B cell (primary cell): ENCODE measurements around the gene NPHP4. TPM values are rescaled to one million over a fixed set of nuclear protein-coding genes. Genes with fewer than 3 reads are reported as not detected.
"Not testable (repeated sequence)": the region's sequence is repeated elsewhere in the genome, so short reads cannot be mapped to it uniquely, and the experiment has no call there.

ENCODE experiments used
- ATAC-seq: fragments of 200-7000 bp; cut with Tn5 transposase; one replicate; pipeline ENCODE4 v1.10.0; 2021; ENCODE audit warnings: low read depth, mild to moderate bottlenecking, moderate number of reproducible peaks, moderate library complexity
- CTCF ChIA-PET: fragments of 350-600 bp; sonication (Branson Sonifier 250); formaldehyde crosslinking; loops from one replicate; lab custom pipeline; 2021; ENCODE audit warnings: antibody characterized with exemption, inconsistent platforms; lab: Charles Lee
- POLR2A ChIA-PET: fragments of 350-600 bp; sonication (Branson Sonifier 250); formaldehyde crosslinking; loops from one replicate; lab custom pipeline; 2021; ENCODE audit warnings: antibody characterized with exemption; lab: Charles Lee
- DNase-seq: peaks from one replicate; pipeline ENCODE4 v3.0.0; 2013
- H2AFZ ChIP-seq: 2 replicates; pipeline ENCODE4 v1.6.1; 2012; ENCODE audit warnings: mild to moderate bottlenecking, low read depth, low read length; ENCODE audit not compliant: insufficient read depth, poor library complexity, severe bottlenecking
- H3K27ac ChIP-seq, 2 donors: 1 replicate in 1 of 2; 2 replicates in 1 of 2; pipeline ENCODE4 v1.5.1; 2012 to 2013; ENCODE audit warnings: low read length in 2 of 2, mild to moderate bottlenecking in 2 of 2, moderate library complexity in 1 of 2
- H3K27me3 ChIP-seq, 4 experiments: fragments of 200-600 bp in 1 of 4; sonication (generic) in 1 of 4; replicated peaks in 1 of 4; 1 replicate in 2 of 4; 2 replicates in 2 of 4; pipeline versions ENCODE4 v1.6.1 to v1.7.0; 2013 to 2016; ENCODE audit warnings: low read length in 3 of 4, mild to moderate bottlenecking in 2 of 4, mixed read lengths in 1 of 4, moderate library complexity in 1 of 4; ENCODE audit not compliant: insufficient read depth in 4 of 4, control insufficient read depth in 3 of 4; ENCODE audit errors: control extremely low read depth in 1 of 4
- H3K36me3 ChIP-seq, 2 experiments: replicated peaks in 1 of 2; 1 replicate in 1 of 2; 2 replicates in 1 of 2; pipeline versions ENCODE4 v1.6.1 to v1.7.1; 2013; ENCODE audit warnings: low read length in 1 of 2; ENCODE audit not compliant: insufficient read depth in 2 of 2, control insufficient read depth in 1 of 2; ENCODE audit errors: control extremely low read depth in 1 of 2, extremely low read depth in 1 of 2
- H3K4me1 ChIP-seq, 2 donors: fragments of 200-600 bp in 1 of 2; sonication (generic) in 1 of 2; 1 replicate in 1 of 2; 2 replicates in 1 of 2; pipeline versions ENCODE4 v1.5.1 to v1.6.1; 2013 to 2017; ENCODE audit warnings: low read length in 2 of 2; ENCODE audit not compliant: control insufficient read depth in 2 of 2, insufficient read depth in 2 of 2
- H3K4me2 ChIP-seq: replicated peaks from 2 replicates; pipeline ENCODE3; 2012; ENCODE audit warnings: mild to moderate bottlenecking, low read depth, low read length; ENCODE audit not compliant: poor library complexity, severe bottlenecking
- H3K4me3 ChIP-seq, 5 experiments: fragments of 200-600 bp in 1 of 5; sonication (generic) in 1 of 5; 1 replicate in 3 of 5; 2 replicates in 2 of 5; pipeline versions ENCODE4 v1.5.1 to v1.7.0; 2011 to 2016; ENCODE audit warnings: low read length in 4 of 5, mild to moderate bottlenecking in 4 of 5, low read depth in 2 of 5, control low read depth in 1 of 5, moderate library complexity in 1 of 5; ENCODE audit not compliant: insufficient read depth in 1 of 5; ENCODE audit errors: control extremely low read depth in 1 of 5, extremely low read depth in 1 of 5
- H3K79me2 ChIP-seq: fragments of 200-600 bp; sonication (generic); one replicate; pipeline ENCODE4 v1.6.0; 2016; ENCODE audit warnings: low read length; ENCODE audit not compliant: control insufficient read depth, insufficient read depth
- H3K9ac ChIP-seq: fragments of 200-600 bp; sonication (generic); 2 replicates; pipeline ENCODE4 v1.6.1; 2017; ENCODE audit warnings: mild to moderate bottlenecking, low read length, moderate library complexity
- H3K9me3 ChIP-seq, 3 donors: one replicate each; pipeline versions ENCODE4 v1.6.1 to v1.7.1; 2013; ENCODE audit warnings: low read length in 2 of 3; ENCODE audit not compliant: control insufficient read depth in 2 of 3, insufficient read depth in 1 of 3; ENCODE audit errors: control extremely low read depth in 1 of 3
- H4K20me1 ChIP-seq: 2 replicates; pipeline ENCODE4 v1.6.0; 2012; ENCODE audit warnings: mild to moderate bottlenecking, low read length; ENCODE audit not compliant: insufficient read depth, control insufficient read depth, poor library complexity, severe bottlenecking
- H3K27ac Mint-ChIP-seq: one replicate; pipeline ENCODE4 v1.8.0; 2021; ENCODE audit warnings: mixed read lengths
- H3K27me3 Mint-ChIP-seq: one replicate; pipeline ENCODE4 v1.8.0; 2021; ENCODE audit warnings: mixed read lengths
- H3K4me1 Mint-ChIP-seq: one replicate; pipeline ENCODE4 v1.8.0; 2021; ENCODE audit warnings: mixed read lengths
- H3K4me3 Mint-ChIP-seq: one replicate; pipeline ENCODE4 v1.8.0; 2021; ENCODE audit warnings: mixed read lengths
- H3K9me3 Mint-ChIP-seq: one replicate; pipeline ENCODE4 v1.8.0; 2022; ENCODE audit warnings: mixed read lengths; ENCODE audit not compliant: insufficient read depth
- CTCF ChIP-seq: fragments of 200-600 bp; IDR thresholded peaks from one replicate; pipeline ENCODE4 v1.8.0; 2022; ENCODE audit warnings: antibody characterized with exemption, mild to moderate bottlenecking
- EZH2 ChIP-seq: IDR thresholded peaks from 2 replicates; pipeline ENCODE4 v1.6.1; 2012; ENCODE audit warnings: borderline replicate concordance, low read depth, mild to moderate bottlenecking, moderate library complexity, low read length; ENCODE audit not compliant: insufficient read depth, poor library complexity, severe bottlenecking
- WGBS: methylation state at CpG from one replicate; pipeline ENCODE4 v1.1.5; 2013; ENCODE audit warnings: missing lambda C conversion rate; ENCODE audit not compliant: insufficient coverage; 5-methylcytosine and 5-hydroxymethylcytosine counted together
- intact Hi-C: fragments of 100-400 bp; cut with micrococcal nuclease; formaldehyde crosslinking; loops from one replicate; pipeline ENCODE4 v1.10.0; 2022
- polyA plus RNA-seq: library from polyadenylated mRNA; depleted of rRNA; stranded (reverse); fragments of >200 nt; gene quantifications from 2 replicates; pipeline ENCODE4 v1.2.3, GENCODE V29; 2012
- total RNA-seq, 2 donors: library from RNA; stranded (reverse); fragments of 120-200 nt in 1 of 2; gene quantifications; 1 replicate in 1 of 2; 2 replicates in 1 of 2; pipeline versions ENCODE4 v1.2.3 to v1.2.4, GENCODE V29; 2013 to 2022

Gene NPHP4
- total and polyA plus RNA-seq, 2 donors (not counting 1 experiment from before 2014, with no cell fraction given): 6.5 to 14.8 TPM

- Histone ChIP-seq H3K4me2 (no peak overlapping the region), H3K9ac (no peak overlapping the region), H3K79me2 (no peaks in the 10 kb centered on the region), H3K27ac (no peak overlapping the region), H3K4me1 (no peaks in the 10 kb centered on the region), H3K27me3 (no peaks in the 10 kb centered on the region), H3K9me3 (peaks cover 0 to 5% (median 0%) of the 10 kb centered on the region in 3 donors), H4K20me1 (no peaks in the 10 kb centered on the region), H2AFZ (no peak overlapping the region), H3K4me3 (no peak overlapping the region), H3K36me3 (no peaks in the 10 kb centered on the region)
- Mint-ChIP-seq H3K4me3 (no peak overlapping the region), H3K4me1 (no peaks in the 10 kb centered on the region), H3K27me3 (no peaks in the 10 kb centered on the region), H3K9me3 (no peaks in the 10 kb centered on the region), H3K27ac (no peak overlapping the region)
- POLR2A ChIA-PET: no interaction called here
- ATAC-seq (no peak), DNase-seq (no peak)
- CTCF ChIA-PET: no interaction called here
- TF ChIP-seq EZH2: no peak
- no peak for TF ChIP-seq CTCF
- whole genome bisulfite sequencing: 84% methylated on average over 3 of the region's 3 CpGs
- intact Hi-C loops: no loop called here
Observed at GRCh38 chr1:5854754-5855153, 137.5 kb downstream of the NPHP4 start.

GRCh38 chr1:5853858-5854257, 138.4 kb downstream of the NPHP4 start:
- H3K4me3 ChIP-seq, intact Hi-C loops, CTCF ChIA-PET, H3K4me1 Mint-ChIP-seq, H3K27me3 Mint-ChIP-seq, DNase-seq, H3K27ac Mint-ChIP-seq, H4K20me1 ChIP-seq, POLR2A ChIA-PET, H3K4me3 Mint-ChIP-seq, H3K9ac ChIP-seq, H3K79me2 ChIP-seq, H3K36me3 ChIP-seq, H2AFZ ChIP-seq, H3K9me3 ChIP-seq, H3K4me1 ChIP-seq, H3K27ac ChIP-seq, ATAC-seq, H3K9me3 Mint-ChIP-seq, H3K27me3 ChIP-seq, H3K4me2 ChIP-seq: not testable (repeated sequence)
- WGBS: 70% methylated on average over 2 of the region's 5 CpGs
